Daoy (cell line): ENCODE results near the gene ORMDL3. TPM values are rescaled to one million over a fixed set of nuclear protein-coding genes. Genes with fewer than 3 reads are reported as not detected.
"Not testable (repeated sequence)": the region's sequence is repeated elsewhere in the genome, so short reads cannot be mapped to it uniquely, and the experiment has no call there.

Experiments used
- DNase-seq: peaks from one replicate; pipeline ENCODE4 v3.0.0-alpha.2; 2015; ENCODE audit warnings: low read depth
- total RNA-seq: library from RNA; depleted of rRNA; stranded (reverse); fragments of >200 nt; shearing (Covaris generic); gene quantifications from 2 replicates; pipeline ENCODE4 v1.2.3, GENCODE V29; 2014

The ORMDL3 gene
- total RNA-seq, 1 experiment from 2014 or later, result 27.1 TPM

DNA sequence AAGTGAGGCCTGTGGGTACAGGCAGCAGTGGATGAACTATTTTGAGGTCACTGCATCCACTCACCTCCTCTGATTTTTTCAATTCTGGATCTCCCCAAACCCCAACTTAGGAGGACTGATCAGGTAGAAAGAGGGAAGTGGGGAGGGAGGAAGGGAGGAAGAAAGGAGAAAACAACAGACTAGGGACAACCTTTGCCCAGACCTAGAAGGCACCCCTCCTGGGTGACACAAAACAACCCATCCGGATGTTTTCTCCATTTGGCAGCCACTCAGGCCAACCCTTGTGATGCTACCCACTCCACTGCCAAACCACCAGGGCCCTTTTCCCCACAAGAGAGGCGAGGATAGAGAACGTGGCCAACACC lies 2.7 kb downstream of the ORMDL3 start:
- DNase-seq, result no peak

DNA sequence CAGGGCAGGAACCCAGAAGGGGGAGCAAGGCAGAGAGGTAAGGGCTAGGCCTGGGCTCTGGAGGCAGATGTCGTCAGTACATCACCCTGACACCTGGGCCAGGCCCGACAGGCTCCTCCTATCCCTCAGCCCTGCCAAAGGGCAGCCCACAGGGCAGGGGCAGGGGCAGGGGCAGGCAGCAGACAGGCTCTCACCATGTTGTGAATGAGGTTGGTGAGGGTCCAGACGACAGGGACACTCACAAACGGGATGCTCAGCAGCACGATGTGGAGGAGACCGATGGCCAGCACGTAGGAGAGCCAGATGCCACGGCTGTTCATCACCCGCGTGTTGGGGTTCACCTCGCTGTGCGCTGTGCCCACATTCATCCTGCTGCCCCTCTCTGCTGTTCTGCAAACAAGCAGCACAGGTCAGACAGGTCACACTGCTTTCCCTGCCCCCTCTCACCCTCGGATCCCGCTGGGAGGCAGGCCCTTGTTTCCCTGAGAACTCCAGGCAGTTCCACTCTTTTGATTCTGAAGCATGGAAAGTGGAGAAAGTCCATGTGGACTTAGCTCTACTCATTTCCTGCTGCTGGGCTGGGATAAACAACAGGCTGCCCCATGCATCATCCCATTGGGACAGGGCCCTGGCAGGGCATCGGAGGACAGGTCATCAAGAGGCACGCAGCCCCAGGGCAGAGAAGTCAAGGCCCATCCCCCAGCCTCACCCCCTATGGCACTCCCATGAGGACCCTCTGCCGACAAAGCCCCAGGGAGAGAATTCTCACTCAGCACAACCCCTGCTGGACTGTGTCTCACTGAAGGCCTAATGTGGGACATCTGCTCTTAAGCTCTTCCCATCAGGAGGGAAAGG lies 3.3 kb downstream of the ORMDL3 start:
- no peak for DNase-seq

DNA sequence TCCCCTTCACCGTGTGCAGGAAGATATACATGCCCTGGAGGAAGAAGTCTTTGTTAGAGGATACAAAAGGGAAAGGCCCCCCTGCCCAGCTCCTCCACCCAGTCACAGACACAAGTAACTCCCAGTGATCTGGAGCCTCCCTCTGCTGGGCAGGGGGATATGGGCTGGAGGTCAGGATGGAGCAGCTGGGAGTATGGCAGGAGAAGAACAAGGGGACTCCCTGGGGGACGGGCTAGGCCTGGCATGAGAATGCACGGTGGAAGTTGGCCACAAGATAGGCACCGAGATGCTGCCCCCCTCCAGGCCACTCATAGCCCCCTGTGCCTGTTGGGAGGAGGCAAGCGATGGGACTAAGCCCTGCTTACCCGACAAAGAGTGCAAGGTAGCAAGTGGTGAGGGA lies 4.2 kb downstream of the ORMDL3 start:
- DNase-seq, result no peak

DNA sequence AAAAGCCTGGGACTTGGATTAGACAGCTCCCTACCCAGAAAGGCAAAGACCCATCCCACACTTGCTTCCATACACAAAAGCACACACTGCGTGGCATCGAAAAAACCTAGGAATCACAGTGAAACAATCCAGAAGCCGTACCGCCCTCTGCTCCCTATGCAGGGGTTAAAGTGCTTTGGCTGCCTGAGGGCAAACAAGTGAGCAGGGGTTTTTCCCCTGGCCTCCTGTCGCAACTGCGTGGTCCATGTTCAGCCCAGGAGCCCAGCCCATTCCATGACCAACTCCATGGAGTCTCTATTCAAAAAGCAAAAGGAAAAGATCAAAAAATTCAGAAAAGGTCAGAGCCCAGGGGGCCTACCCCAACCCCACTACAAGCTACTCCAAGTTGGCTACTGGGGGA lies 5.4 kb downstream of the ORMDL3 start:
- no peak for DNase-seq

DNA sequence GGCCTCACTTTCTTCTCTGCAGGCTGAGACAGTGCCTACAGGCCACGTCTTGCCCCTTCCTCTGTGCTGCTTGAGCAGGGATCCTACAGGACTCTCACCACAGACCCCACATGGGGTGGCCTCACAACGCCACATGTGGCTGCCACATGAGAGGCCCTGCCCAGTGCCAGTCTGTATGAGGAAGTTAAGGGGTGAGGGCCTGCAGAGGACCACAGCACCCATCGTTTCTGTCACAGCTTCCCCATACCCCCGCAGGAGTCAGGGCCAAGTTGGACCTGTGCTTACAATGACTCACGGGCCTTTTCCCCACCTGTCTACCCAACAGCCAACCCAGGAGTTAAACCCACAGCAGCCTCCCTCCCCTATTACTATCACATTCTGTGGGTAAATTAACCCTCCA lies 6.1 kb downstream of the ORMDL3 start:
- no peak for DNase-seq

DNA sequence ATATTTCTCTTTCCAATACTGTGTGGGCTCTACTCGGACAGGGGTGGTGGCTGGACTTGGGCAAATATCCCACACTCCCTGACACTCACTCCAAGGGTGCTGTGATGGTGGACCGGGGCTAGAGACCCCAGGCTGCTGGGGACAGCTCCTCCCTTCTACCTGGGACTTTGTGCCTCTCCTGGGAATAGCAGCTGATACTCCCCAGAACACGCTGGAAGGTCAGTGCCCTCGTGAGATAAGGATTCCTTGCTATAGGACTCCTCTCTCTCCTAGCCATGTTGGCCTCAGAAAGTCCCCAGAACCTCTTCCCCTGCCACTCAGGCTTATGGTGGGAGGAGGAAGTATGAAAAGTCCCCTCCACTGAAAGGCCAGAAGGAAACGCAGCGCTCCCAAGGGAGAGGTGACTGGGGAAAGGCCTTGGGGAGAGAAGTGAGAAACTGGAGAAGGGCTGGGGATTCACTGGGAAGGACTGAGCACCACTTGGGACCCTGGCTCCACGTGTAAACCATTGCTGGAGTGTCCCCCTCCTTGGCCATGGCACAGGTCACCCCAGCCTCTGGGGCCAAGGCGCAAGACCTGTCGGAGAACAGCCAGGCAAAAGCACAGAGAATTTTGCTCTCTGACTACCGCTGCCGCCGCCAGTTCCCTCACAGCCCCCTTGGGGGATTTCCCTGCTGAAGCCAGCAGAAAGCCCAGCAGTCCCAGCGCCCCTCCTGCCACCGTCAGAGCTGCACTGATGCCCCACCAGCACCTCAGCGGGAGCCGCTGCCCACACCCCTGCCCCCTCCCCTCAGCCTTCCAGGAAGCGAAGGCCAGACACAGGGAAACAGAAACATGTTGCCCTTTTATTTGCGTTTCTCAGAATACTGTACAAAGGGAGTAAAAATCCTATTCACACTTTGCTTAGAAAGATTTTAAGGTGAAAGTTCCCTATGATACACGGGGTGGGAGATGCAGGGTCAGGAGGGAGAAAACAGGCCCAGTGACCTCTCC lies 6.9 kb downstream of the ORMDL3 start:
- no peak for DNase-seq

DNA sequence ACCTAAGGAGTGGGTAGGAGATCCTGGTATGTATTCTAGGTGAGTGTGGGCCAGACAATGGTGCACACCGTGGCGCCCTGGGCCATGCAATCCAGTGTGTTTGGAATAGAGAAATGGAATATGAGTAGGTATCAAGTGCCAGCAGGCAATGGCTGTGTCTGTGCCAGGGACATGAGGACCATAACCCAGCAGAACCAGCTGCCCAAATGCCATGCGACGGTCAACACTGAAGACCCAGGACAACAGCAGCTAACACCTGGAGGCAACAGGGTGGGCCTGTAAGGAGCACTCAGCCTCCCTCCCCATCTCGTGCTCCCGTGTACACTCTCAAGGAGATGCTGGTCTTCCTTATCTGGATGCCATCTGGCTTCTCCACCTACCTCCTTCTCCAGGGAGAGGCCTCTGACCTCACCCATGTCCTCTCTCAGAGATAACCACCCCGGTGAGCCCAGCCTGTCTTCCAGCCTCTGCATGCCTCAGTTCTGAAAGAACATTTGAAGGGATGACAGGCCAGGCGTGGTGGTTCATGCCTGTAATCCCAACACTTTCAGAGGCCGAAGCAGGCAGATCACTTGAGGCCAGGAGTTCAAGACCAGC lies 8.2 kb downstream of the ORMDL3 start:
- DNase-seq, result no peak

DNA sequence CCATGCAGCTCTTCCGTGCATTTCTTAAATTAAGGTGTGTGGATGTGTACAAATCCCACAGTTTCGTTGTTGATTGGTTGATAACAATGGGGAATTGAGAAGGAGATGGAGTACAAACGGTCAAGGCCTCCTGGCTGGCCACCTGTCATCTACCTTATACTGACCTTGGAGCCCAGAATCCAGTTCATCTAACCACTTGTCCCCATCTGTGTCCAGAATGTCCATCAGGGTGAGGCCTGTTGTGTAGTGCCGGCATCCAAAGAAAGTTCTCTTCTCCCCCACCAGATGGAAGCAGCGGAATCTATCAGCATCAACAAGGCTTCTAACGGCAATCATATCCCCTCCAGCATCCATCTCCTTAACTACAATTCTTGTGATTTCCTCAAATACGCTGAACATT lies 10.5 kb downstream of the ORMDL3 start:
- DNase-seq, result no peak

DNA sequence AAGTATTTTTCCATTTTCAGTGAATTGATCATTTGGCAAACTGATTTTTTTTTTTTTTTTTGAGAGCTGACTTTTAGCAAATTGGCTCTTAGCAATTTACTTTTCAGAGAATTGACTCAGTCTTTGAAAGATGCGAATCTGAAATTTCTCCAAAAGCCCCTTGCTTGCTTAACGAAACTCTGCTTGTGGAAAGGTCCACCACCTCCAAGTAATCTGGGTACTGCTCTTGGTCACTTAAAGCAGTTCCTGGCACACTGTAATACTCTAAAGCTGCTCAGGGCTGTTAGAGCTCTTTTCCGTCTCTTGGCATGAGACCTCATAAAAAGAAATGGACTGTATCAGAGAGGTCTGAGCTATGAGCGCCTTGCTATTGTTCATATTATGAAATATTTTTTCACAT lies 11.8 kb downstream of the ORMDL3 start:
- DNase-seq, result no peak

DNA sequence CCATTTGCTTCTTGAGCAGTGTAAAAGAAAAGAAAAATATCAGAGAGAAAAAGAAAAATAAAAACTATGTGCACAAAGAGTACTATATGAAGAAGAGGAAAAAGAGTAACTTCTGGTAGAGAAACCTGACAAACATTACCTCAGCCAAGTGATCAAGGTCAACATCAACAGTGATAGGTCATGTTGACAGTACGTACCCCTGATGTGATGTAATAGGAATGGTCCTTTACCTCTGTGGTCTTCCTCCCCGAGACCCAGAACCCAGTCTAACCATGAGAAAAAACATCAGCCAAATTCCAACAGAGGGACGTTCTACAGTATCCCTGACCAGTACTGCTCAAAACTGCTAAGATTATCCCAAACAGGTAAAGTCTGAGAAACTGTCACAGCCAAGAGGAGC lies 13.4 kb downstream of the ORMDL3 start:
- DNase-seq, result no peak

DNA sequence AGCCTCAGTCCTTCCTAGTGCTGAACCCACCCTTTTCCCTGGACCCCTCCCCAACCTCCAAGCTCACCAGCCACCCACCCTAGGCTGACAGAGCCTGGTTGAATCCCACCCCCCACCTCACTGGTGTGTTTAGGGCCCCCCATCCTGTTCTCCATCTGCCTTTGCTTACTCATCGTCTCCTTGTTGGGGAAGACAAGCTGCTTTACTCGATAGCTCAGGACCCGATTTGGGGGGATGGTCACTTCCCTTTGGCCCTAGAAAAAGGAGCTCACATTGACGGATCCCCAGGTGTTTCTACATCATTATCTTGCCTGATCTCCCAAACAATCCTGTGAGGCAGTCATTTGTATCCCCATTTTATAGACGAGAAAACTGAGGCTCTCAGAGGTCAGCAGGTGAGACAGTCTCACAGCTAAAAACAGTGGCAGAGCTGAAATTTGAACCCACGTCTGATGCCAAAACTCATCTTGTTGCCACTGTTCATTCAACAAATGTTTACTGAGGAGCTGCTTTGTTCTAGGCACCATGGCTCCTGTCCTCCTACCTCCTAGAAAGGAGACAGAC lies 18.5 kb downstream of the ORMDL3 start:
- DNase-seq, result no peak

DNA sequence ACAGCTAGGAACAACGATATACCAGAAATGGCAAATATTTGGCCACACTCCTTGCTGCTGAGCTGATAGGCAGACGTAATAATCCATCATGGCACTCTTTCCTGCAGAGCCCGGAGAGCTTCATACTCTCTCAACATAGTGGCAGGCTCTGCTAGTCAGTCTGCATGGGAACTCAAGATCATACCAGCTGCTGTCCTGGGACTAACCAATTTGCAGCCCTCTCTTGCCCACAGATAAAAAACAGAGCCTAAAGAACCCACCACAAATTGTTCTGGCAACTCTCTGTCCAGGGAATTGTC lies 22.5 kb downstream of the ORMDL3 start:
- no peak for DNase-seq

DNA sequence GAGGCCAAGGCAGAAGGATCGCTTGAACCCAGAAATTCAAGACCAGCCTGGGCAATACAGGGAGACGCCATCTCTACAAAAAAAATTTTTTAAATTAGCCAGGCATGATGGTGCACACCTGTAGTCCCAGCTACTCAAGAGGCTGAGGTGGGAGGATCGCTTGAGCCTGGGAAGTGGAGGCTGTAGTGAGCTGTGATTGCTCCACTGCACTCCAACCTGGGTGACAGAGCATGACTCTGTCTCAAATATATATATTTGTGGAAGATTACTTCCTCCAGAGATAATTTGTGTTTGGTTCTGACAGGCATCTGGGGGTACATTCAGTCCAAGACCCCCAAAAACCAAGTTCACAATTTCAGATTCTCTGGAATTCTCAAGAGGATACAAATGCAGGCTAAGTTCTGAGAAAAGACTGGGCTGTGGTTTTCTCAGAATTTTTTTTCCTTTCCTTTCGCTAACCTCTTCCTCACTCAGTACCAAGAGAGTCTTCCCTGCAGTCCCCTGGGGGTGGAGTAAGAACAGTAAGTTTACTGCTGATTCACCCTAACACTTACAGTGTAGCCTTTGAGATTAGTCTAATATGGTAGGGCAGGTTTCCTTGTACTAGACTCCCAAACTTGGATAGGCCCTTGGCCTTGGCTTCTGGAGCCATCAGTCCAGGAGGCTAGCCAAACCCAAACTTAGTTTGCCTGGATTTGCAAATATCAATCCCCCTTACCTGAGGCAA lies 24.1 kb downstream of the ORMDL3 start:
- no peak for DNase-seq

DNA sequence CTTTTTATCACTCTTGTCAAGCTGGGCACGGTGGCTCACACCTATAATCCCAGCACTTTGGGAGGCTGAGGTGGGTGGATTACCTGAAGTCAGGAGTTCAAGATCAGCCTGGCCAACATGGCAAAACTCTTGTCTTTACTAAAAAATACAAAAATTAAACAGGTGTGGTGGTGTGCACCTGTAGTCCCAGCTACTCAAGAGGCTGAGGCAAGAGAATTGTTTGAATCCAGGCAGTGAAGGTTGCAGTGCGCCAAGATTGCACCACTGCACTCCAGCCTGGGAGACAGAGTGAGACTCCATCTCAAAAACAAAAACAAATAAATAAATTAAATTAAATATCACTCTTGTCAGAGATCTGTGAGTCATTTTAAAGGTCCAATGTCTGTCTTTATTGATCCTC lies 25.4 kb downstream of the ORMDL3 start:
- DNase-seq, result not testable (repeated sequence)

DNA sequence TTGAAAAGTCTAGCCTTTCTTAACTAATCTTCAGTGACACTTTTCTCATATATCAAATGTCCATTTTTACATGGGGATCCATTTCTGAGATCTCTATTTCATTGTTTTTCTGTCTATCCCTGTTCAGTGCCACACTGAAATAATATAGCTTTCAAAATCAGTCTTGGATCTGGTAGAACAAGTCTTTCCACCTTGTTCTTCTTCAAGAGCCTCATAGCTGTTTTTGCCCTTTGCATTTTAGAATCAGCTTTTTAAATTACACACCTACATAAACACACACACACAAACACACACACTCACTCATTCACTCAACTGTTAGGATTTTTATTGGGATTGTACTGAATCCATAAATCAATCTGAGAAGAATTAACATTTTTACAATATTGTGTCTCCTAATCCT lies 28.2 kb downstream of the ORMDL3 start:
- DNase-seq, result no peak

DNA sequence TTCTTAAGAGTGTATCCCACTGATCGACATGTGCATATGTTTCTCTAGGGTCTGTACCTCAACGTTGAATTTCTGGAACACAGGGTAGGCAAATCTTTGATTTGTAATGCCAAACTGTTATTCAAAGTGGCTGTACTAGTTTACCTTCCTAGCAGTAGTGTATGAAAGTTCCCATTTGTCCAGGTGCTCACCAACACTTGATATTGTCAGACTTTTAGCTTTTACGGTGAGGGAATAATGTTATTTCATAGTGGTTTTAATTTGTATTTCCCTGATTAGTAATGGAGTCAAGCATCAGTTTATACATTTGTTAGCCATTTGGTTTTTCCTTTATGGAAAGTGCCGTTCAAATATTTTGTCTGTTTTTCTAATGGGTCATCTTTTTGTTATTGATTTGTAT lies 29.3 kb downstream of the ORMDL3 start:
- DNase-seq, result no peak

DNA sequence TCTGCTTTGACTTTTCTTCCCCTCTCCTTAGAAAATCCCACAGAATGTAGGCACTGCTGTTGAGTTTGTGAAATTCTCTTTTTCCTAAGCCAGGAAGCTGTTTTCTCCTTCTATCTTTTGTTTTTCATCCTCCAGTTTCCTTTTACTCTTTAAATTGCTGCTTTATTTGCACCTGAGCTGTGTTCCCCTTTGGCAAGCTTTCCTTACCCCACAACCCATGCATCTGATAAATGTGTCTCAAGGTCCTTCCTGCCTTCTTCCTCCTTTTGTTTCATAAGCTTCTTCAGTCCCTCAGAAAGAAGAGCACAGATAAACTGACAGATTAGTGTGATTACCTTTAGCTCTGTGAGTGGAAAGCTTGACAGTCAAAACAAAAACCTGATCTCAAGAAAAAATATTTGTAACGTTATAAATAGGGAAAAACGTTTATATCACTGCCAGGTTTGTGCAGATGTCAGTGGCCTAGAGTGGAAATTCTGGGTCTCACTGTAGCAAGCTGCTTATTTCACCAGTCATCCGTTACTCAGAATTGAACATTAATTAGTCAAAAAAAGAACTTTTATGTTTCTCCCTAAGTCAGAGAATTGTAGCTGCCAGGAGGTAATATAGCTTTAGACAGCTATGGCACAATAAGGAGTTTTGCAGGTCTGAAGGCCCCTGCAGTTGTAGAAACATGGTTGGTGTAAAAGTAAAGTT lies 32.6 kb downstream of the ORMDL3 start:
- no peak for DNase-seq

DNA sequence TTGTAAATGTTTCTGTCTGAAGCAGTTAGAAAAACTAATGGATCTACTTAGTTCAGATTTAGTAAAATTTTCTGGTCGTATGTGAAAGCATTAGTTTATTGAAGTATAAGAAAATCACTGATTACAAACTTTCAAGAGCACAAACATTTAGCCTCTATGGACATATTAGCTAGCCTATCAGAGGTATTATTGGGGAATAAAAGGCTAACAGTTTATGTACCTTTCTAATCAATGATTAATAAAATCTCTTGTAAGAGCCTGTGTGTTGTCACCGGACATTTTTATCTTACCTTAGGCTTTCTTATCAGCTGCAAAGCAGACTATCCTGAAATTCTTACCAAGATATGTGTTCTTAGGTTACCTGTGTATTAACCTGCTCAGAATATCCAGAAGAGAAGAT lies 38.2 kb downstream of the ORMDL3 start:
- DNase-seq, result no peak

DNA sequence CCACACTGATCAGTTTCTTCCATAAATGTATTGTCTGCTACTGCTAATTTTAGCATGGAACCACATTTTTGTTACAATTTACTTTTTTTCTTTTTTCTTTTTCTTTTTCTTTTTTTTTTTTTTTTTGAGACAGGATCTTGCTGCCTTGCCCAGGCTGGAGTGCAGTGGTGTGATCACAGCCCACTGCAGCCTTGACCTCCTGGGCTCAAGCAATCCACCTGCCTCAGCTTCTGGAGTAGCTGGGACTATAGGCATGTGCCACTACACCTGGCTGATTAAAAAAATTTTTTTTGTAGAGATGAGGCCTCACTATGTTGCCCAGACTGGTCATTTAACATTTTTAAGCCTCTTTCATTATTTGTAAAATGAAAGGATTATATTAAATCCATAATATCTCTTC lies 40.3 kb downstream of the ORMDL3 start:
- DNase-seq, result no peak

DNA sequence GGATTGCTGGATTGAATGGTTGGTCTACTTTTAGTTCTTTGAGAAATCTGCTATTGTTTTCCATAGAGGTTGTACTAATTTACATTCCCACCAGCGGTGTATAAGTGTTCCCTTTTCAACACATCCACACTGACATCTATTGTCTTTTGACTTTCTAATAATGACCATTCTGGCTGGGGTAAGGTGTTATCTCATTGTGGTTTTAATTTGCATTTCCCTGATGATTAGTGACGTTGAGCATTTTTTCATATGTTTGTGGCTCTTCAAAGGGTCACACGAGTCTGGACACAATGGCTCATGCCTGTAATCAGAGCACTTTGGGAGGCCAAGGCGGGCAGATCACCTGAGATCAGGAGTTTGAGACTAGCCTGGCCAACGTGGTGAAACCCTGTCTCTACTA lies 41.3 kb downstream of the ORMDL3 start:
- not testable (repeated sequence) for DNase-seq

DNA sequence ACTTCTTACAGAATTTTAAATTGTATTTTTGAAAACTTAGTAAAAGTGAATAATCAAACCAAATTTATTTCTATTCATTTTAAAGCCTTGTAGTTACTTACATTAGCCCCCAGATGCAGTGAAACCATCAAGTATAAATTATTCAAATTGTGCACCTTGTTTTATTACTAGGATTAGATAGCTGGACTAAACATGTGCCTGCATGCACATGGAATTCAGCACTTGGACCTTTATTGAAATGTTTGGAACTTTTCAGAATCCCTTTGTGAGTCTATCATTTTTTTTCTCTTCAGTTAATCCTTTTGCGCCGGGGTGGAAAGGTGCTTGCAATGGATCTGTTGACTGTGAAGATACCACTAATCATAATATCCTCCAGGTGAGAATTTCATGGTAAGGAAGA lies 54.6 kb downstream of the ORMDL3 start:
- DNase-seq, result no peak
